HEK293 (cell line): ENCODE measurements around the gene LKAAEAR1.

Experiments used
- CTCF ChIA-PET: fragments of 350-600 bp; formaldehyde crosslinking; extraction: SDS; loops from one replicate; lab custom pipeline; 2021; ENCODE audit warnings: antibody characterized with exemption; lab: Yijun Ruan, JAX
- POLR2A ChIA-PET: fragments of 300-600 bp; formaldehyde crosslinking; extraction: SDS; loops from one replicate; lab custom pipeline; 2020; ENCODE audit warnings: antibody characterized with exemption, inconsistent platforms; lab: Yijun Ruan, JAX
- H3K27ac ChIP-seq: fragments of 200-500 bp; sonication (Bioruptor generic); 2 replicates; pipeline ENCODE4 v1.5.1; 2014; ENCODE audit warnings: low read depth, low read length, control low read depth, inconsistent platforms; ENCODE audit errors: extremely low read depth
- H3K36me3 ChIP-seq, 2 experiments: fragments of 200-500 bp in 1 of 2; sonication (Bioruptor generic) in 1 of 2; 1 replicate in 1 of 2; 2 replicates in 1 of 2; pipeline ENCODE4 v1.5.1; 2014 to 2017; ENCODE audit warnings: inconsistent platforms in 2 of 2, low read length in 2 of 2; ENCODE audit not compliant: control insufficient read depth in 2 of 2, insufficient read depth in 1 of 2
- H3K4me1 ChIP-seq: fragments of 200-500 bp; sonication (Bioruptor generic); 2 replicates; pipeline ENCODE4 v1.5.1; 2014; ENCODE audit warnings: mild to moderate bottlenecking, low read length, inconsistent platforms; ENCODE audit not compliant: control insufficient read depth, insufficient read depth
- H3K4me3 ChIP-seq: 2 replicates; pipeline ENCODE4 v1.5.1; 2011; ENCODE audit warnings: low read depth, mild to moderate bottlenecking, control low read depth, low read length, moderate library complexity
- H3K9me3 ChIP-seq: fragments of 200-500 bp; sonication (Bioruptor generic); 2 replicates; pipeline ENCODE4 v1.5.1; 2014; ENCODE audit warnings: low read depth, low read length, inconsistent platforms; ENCODE audit not compliant: control insufficient read depth, insufficient read depth
- KLF8 ChIP-seq: fragments of 450-650 bp; formaldehyde crosslinking; IDR thresholded peaks from 2 replicates; pipeline ENCODE4 v1.5.1; 2016; ENCODE audit warnings: missing biosample characterization, missing genetic modification characterization
- PRDM10 ChIP-seq: fragments of 450-650 bp; formaldehyde crosslinking; IDR thresholded peaks from 2 replicates; pipeline ENCODE4 v1.5.1; 2016; ENCODE audit warnings: missing biosample characterization, missing genetic modification characterization
- WT1 ChIP-seq: fragments of 450-650 bp; formaldehyde crosslinking; IDR thresholded peaks from 2 replicates; pipeline ENCODE4 v1.5.1; 2016; ENCODE audit warnings: missing biosample characterization, missing genetic modification characterization
- ZBTB17 ChIP-seq: fragments of 450-650 bp; formaldehyde crosslinking; IDR thresholded peaks from 2 replicates; pipeline ENCODE4 v1.5.1; 2016; ENCODE audit warnings: missing biosample characterization, missing genetic modification characterization
- ZBTB20 ChIP-seq: fragments of 450-650 bp; formaldehyde crosslinking; IDR thresholded peaks from 2 replicates; pipeline ENCODE4 v1.5.1; 2016; ENCODE audit warnings: missing biosample characterization, missing genetic modification characterization
- ZBTB48 ChIP-seq: fragments of 450-650 bp; formaldehyde crosslinking; IDR thresholded peaks from 2 replicates; pipeline ENCODE4 v1.5.1; 2016; ENCODE audit warnings: missing biosample characterization, missing genetic modification characterization
- ZBTB8A ChIP-seq: fragments of 450-650 bp; formaldehyde crosslinking; IDR thresholded peaks from 2 replicates; pipeline ENCODE4 v1.5.1; 2016; ENCODE audit warnings: missing biosample characterization, missing genetic modification characterization
- ZEB2 ChIP-seq: fragments of 450-650 bp; formaldehyde crosslinking; IDR thresholded peaks from 2 replicates; pipeline ENCODE4 v1.5.1; 2016; ENCODE audit warnings: missing biosample characterization, missing genetic modification characterization
- ZNF121 ChIP-seq: fragments of 450-650 bp; formaldehyde crosslinking; IDR thresholded peaks from 2 replicates; pipeline ENCODE4 v1.5.1; 2016; ENCODE audit warnings: missing biosample characterization, missing genetic modification characterization
- ZNF133 ChIP-seq: fragments of 450-650 bp; formaldehyde crosslinking; IDR thresholded peaks from 2 replicates; pipeline ENCODE4 v1.5.1; 2016; ENCODE audit warnings: missing biosample characterization, missing genetic modification characterization
- ZNF155 ChIP-seq: fragments of 450-650 bp; formaldehyde crosslinking; IDR thresholded peaks from 2 replicates; pipeline ENCODE4 v1.5.1; 2016; ENCODE audit warnings: missing biosample characterization, missing genetic modification characterization
- ZNF248 ChIP-seq: fragments of 450-650 bp; formaldehyde crosslinking; IDR thresholded peaks from 2 replicates; pipeline ENCODE4 v1.5.1; 2017; ENCODE audit warnings: missing biosample characterization, missing genetic modification characterization
- ZNF341 ChIP-seq: fragments of 450-650 bp; formaldehyde crosslinking; IDR thresholded peaks from 2 replicates; pipeline ENCODE4; 2016; ENCODE audit warnings: low read depth, missing biosample characterization, missing genetic modification characterization
- ZNF354C ChIP-seq: fragments of 450-650 bp; formaldehyde crosslinking; IDR thresholded peaks from 2 replicates; pipeline ENCODE4 v1.5.1; 2016; ENCODE audit warnings: missing biosample characterization, missing genetic modification characterization, low read depth, borderline replicate concordance
- ZNF423 ChIP-seq: fragments of 450-650 bp; formaldehyde crosslinking; IDR thresholded peaks from 2 replicates; pipeline ENCODE4 v1.5.1; 2016; ENCODE audit warnings: missing biosample characterization, missing genetic modification characterization
- ZNF549 ChIP-seq: fragments of 450-650 bp; IDR thresholded peaks from 2 replicates; pipeline ENCODE4 v1.5.1; 2018; ENCODE audit warnings: missing biosample characterization, missing genetic modification characterization, mild to moderate bottlenecking, inconsistent platforms, moderate library complexity
- ZNF624 ChIP-seq: fragments of 450-650 bp; formaldehyde crosslinking; IDR thresholded peaks from 2 replicates; pipeline ENCODE4 v1.5.1; 2017; ENCODE audit warnings: missing biosample characterization, missing genetic modification characterization
- ZNF664 ChIP-seq: fragments of 450-650 bp; formaldehyde crosslinking; IDR thresholded peaks from 2 replicates; pipeline ENCODE4 v1.5.1; 2016; ENCODE audit warnings: missing biosample characterization, missing genetic modification characterization
- TF ChIP-seq, protein P1 (sequence below): fragments of 450-650 bp; formaldehyde crosslinking; conservative IDR thresholded peaks from 2 replicates; pipeline ENCODE4 v1.5.1; 2016; ENCODE audit warnings: low read depth, missing biosample characterization, missing genetic modification characterization

The LKAAEAR1 gene

DNA sequence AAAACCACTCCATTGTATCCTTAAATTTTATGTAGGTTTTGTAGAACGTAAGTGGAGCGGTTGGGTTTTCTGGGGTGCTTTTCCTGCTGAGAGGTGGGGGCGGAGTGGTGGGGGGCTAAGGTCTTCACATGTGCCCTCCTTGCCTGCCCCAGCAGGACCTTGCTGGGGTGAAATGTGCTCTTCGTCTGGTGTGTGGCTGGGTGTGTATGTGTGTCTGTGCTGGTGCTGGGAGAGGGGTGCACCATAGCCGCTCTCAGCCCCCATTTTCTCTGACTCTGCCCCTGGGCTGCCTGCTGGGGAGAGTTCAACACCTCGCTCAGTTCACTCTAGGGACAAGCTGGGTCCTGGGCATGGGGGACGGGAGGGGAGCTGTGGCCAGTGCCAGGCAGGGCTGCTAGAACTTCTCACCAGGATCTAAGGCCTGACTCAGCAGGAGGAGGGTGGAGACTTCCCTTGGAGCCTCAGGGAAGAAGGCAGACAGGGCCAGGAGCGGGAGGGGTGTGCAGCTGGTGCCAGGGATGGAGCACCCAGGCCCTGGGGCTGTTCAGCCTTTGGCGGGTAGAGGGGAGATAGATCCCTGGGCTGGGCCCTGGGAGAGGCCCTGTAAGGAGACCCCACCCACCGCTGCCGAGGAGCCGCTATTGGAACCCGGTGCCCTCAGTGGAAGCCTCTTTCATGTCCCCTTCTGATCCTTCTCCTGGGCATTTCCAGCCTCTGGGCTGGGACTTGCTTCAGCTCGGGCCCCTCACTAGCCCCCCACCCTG is 39.5 kb downstream of the LKAAEAR1 start (continued):
- TF ChIP-seq ZNF423 (tag by site-specific recombination) (0 out of 2 replicates have a peak, but pooled peaks have one; percentile 15), PRDM10 (tag by site-specific recombination) (peak; percentile 81), ZNF624 (tag by site-specific recombination) (no peak), ZBTB17 (peak; percentile 56; the same call in 1 of the 2 replicates), ZBTB8A (tag by site-specific recombination) (peak; percentile 51; the same call in 1 of the 2 replicates), ZEB2 (tag by site-specific recombination) (0 out of 2 replicates have a peak, but pooled peaks have one; percentile 30), KLF8 (0 out of 2 replicates have a peak, but pooled peaks have one; percentile 18), ZBTB20 (tag by site-specific recombination) (peak; percentile 81), ZNF121 (tag by site-specific recombination) (no peak), WT1 (tag by site-specific recombination) (no peak), ZNF248 (tag by site-specific recombination) (no peak)
- TF ChIP-seq, protein P1, sequence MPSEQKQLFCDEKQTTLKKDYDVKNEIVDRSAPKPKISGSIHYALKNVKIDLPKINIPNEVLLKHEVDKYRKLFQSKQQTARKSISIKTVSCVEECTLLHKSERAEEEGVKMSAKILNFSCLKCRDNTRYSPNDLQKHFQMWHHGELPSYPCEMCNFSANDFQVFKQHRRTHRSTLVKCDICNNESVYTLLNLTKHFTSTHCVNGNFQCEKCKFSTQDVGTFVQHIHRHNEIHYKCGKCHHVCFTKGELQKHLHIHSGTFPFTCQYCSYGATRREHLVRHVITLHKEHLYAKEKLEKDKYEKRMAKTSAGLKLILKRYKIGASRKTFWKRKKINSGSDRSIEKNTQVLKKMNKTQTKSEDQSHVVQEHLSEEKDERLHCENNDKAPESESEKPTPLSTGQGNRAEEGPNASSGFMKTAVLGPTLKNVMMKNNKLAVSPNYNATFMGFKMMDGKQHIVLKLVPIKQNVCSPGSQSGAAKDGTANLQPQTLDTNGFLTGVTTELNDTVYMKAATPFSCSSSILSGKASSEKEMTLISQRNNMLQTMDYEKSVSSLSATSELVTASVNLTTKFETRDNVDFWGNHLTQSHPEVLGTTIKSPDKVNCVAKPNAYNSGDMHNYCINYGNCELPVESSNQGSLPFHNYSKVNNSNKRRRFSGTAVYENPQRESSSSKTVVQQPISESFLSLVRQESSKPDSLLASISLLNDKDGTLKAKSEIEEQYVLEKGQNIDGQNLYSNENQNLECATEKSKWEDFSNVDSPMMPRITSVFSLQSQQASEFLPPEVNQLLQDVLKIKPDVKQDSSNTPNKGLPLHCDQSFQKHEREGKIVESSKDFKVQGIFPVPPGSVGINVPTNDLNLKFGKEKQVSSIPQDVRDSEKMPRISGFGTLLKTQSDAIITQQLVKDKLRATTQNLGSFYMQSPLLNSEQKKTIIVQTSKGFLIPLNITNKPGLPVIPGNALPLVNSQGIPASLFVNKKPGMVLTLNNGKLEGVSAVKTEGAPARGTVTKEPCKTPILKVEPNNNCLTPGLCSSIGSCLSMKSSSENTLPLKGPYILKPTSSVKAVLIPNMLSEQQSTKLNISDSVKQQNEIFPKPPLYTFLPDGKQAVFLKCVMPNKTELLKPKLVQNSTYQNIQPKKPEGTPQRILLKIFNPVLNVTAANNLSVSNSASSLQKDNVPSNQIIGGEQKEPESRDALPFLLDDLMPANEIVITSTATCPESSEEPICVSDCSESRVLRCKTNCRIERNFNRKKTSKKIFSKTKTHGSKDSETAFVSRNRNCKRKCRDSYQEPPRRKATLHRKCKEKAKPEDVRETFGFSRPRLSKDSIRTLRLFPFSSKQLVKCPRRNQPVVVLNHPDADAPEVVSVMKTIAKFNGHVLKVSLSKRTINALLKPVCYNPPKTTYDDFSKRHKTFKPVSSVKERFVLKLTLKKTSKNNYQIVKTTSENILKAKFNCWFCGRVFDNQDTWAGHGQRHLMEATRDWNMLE (tag by site-specific recombination), result no peak
- TF ChIP-seq, all 188 proteins: peak for 11

DNA sequence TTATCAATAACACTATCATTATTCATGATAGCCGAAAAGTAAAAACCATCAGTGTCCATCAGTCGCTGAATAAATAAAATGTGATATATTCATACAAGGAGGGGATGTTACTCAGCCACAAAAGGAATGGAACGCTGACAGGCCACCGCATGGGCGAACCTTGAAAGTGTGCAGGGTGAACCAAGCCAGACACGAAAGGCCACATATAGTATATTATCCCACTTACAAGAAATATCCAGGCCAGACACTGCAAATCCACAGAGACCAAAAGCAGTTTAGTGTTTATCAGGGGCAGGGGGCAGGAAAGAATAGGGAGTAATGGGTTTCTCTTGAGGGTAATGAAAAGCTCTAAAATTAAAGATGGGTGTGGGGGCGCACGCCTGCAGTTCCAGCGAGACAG is 40.4 kb downstream of the LKAAEAR1 start:
- no peak overlapping the region for H3K27ac ChIP-seq
- H3K4me1 ChIP-seq, result no peaks in the 10 kb centered on the region
- peaks cover 0 to 5% of the 10 kb centered on the region in 2 experiments; a peak in 1 of 3 replicates for H3K36me3 ChIP-seq
- H3K4me3 ChIP-seq, result no peak overlapping the region
- no peaks in the 10 kb centered on the region for H3K9me3 ChIP-seq
- CTCF ChIA-PET, result interaction anchor here (0.8 to 1.4 kb wide), 2 partner anchors 10 to 13 kb away, joined by 4 to 6 read pairs; no protein-coding TSS in a partner anchor
- no peak for TF ChIP-seq ZNF549 (tag by site-specific recombination)
- no peak for TF ChIP-seq ZNF354C
- no peak for TF ChIP-seq WT1 (tag by site-specific recombination)
- no peak for TF ChIP-seq ZNF133 (tag by site-specific recombination)
- TF ChIP-seq ZNF341 (tag by site-specific recombination), result no peak
- TF ChIP-seq ZNF155, result no peak
- TF ChIP-seq ZNF664 (tag by site-specific recombination), result no peak
- no peak for TF ChIP-seq ZBTB48
- TF ChIP-seq ZNF248 (tag by site-specific recombination), result no peak
- no peak for TF ChIP-seq KLF8
- TF ChIP-seq, all 188 proteins: peak for 0
- POLR2A ChIA-PET, result interaction anchor here (0.7 to 1.0 kb wide), 2 partner anchors 41 to 87 kb away, joined by 4 to 7 read pairs; partner anchors contain the start of gene UCKL1
